SK-N-SH (cell line): ENCODE data around the gene XPO1.
"Not testable (repeated sequence)": the region's sequence is repeated elsewhere in the genome, so short reads cannot be mapped to it uniquely, and the experiment has no call there.

ENCODE experiments used
- FOXJ3 ChIP-seq: sonication (generic); formaldehyde crosslinking; IDR thresholded peaks from 2 replicates; pipeline ENCODE4 v1.5.1; 2020; ENCODE audit warnings: mild to moderate bottlenecking, missing genetic modification reagents
- RAD21 ChIP-seq: IDR thresholded peaks from 2 replicates; pipeline ENCODE4 v1.6.1; 2012; ENCODE audit warnings: mild to moderate bottlenecking, low read length
- RCOR1 ChIP-seq: fragments of 150-350 bp; IDR thresholded peaks from 2 replicates; pipeline ENCODE4 v1.6.1; 2017; ENCODE audit warnings: antibody characterized with exemption, low read length
- YY1 ChIP-seq: IDR thresholded peaks from 2 replicates; pipeline ENCODE4 v1.4.0; 2012; ENCODE audit warnings: low read depth, mild to moderate bottlenecking
- TF ChIP-seq, protein P1 (sequence below): fragments of 200-600 bp; sonication (generic); IDR thresholded peaks from 2 replicates; pipeline ENCODE4 v1.6.1; 2017; ENCODE audit warnings: antibody characterized with exemption, mild to moderate bottlenecking, moderate library complexity
- TF ChIP-seq, protein P2 (sequence below): IDR thresholded peaks from 2 replicates; pipeline ENCODE4 v1.6.1; 2012; ENCODE audit warnings: mild to moderate bottlenecking, low read depth, low read length, moderate library complexity

- TF ChIP-seq, protein P1, sequence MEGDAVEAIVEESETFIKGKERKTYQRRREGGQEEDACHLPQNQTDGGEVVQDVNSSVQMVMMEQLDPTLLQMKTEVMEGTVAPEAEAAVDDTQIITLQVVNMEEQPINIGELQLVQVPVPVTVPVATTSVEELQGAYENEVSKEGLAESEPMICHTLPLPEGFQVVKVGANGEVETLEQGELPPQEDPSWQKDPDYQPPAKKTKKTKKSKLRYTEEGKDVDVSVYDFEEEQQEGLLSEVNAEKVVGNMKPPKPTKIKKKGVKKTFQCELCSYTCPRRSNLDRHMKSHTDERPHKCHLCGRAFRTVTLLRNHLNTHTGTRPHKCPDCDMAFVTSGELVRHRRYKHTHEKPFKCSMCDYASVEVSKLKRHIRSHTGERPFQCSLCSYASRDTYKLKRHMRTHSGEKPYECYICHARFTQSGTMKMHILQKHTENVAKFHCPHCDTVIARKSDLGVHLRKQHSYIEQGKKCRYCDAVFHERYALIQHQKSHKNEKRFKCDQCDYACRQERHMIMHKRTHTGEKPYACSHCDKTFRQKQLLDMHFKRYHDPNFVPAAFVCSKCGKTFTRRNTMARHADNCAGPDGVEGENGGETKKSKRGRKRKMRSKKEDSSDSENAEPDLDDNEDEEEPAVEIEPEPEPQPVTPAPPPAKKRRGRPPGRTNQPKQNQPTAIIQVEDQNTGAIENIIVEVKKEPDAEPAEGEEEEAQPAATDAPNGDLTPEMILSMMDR, result not testable (repeated sequence)
- TF ChIP-seq FOXJ3 (CRISPR knock-in tag); RAD21; RCOR1; YY1: not testable (repeated sequence)
- TF ChIP-seq, protein P2, sequence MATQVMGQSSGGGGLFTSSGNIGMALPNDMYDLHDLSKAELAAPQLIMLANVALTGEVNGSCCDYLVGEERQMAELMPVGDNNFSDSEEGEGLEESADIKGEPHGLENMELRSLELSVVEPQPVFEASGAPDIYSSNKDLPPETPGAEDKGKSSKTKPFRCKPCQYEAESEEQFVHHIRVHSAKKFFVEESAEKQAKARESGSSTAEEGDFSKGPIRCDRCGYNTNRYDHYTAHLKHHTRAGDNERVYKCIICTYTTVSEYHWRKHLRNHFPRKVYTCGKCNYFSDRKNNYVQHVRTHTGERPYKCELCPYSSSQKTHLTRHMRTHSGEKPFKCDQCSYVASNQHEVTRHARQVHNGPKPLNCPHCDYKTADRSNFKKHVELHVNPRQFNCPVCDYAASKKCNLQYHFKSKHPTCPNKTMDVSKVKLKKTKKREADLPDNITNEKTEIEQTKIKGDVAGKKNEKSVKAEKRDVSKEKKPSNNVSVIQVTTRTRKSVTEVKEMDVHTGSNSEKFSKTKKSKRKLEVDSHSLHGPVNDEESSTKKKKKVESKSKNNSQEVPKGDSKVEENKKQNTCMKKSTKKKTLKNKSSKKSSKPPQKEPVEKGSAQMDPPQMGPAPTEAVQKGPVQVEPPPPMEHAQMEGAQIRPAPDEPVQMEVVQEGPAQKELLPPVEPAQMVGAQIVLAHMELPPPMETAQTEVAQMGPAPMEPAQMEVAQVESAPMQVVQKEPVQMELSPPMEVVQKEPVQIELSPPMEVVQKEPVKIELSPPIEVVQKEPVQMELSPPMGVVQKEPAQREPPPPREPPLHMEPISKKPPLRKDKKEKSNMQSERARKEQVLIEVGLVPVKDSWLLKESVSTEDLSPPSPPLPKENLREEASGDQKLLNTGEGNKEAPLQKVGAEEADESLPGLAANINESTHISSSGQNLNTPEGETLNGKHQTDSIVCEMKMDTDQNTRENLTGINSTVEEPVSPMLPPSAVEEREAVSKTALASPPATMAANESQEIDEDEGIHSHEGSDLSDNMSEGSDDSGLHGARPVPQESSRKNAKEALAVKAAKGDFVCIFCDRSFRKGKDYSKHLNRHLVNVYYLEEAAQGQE, result not testable (repeated sequence)
These were observed 48.8 kb upstream of the XPO1 start for GRCh38 chr2:61586928-61587327.
